WI38 (cell line): Measurements from ENCODE around the gene DTNBP1.

Experiments
- H3K4me3 ChIP-seq: 2 replicates; pipeline ENCODE4 v1.5.1; 2011; ENCODE audit warnings: low read depth, mild to moderate bottlenecking, control low read depth, low read length
- TF ChIP-seq, protein P1 (sequence below): IDR thresholded peaks from 2 replicates; pipeline ENCODE4 v1.5.1; 2012; ENCODE audit warnings: low read depth, mild to moderate bottlenecking, control low read depth, low read length

DTNBP1 gene, protein sequence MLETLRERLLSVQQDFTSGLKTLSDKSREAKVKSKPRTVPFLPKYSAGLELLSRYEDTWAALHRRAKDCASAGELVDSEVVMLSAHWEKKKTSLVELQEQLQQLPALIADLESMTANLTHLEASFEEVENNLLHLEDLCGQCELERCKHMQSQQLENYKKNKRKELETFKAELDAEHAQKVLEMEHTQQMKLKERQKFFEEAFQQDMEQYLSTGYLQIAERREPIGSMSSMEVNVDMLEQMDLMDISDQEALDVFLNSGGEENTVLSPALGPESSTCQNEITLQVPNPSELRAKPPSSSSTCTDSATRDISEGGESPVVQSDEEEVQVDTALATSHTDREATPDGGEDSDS

DNA sequence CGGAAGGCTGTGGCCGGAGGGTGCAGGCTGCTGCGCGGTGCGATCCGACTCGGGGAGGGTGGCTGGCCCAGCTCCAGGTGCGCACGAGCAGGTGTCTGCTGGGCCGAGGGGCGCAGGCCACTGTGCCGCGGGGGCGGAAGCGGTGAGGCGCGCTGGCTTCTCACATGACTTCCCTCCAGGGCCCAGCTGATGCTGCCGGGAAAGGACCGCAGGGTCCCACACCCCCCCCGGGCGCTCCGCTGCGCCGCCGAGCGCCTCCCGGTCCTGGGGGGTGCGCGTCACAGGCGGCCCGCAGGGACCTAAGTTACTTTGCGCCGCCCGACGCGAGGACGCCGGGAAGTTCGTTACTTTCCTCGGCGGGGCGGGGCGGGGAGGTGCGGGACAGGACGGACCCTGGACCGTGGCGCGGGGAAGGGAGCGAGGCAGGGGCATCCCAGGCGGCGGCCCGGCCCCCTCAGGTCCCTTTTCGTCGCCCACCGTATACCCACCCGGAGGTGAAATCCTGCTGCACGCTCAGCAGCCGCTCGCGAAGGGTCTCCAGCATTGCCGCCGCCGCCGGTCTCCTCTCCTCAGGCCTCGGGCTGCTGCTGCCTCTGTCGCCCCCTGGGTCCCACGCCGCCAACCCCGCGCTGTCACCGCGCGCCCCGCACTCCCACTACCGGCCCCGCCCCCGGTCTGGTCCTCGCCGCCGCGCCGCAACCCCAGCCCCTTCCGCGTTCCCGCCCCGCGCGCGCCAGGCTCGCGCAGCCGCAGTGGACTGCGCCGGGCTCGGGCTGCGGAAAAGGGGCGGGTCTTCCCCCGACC, at the start of gene DTNBP1:
Gene DTNBP1 (minus strand): TSS at position 703 of the 804 bp plus-strand sequence. CDS start 159 bp downstream, at position 544.
- H3K4me3 ChIP-seq, result peak within 1 kb of the TSS; percentile 82
- TF ChIP-seq, protein P1, sequence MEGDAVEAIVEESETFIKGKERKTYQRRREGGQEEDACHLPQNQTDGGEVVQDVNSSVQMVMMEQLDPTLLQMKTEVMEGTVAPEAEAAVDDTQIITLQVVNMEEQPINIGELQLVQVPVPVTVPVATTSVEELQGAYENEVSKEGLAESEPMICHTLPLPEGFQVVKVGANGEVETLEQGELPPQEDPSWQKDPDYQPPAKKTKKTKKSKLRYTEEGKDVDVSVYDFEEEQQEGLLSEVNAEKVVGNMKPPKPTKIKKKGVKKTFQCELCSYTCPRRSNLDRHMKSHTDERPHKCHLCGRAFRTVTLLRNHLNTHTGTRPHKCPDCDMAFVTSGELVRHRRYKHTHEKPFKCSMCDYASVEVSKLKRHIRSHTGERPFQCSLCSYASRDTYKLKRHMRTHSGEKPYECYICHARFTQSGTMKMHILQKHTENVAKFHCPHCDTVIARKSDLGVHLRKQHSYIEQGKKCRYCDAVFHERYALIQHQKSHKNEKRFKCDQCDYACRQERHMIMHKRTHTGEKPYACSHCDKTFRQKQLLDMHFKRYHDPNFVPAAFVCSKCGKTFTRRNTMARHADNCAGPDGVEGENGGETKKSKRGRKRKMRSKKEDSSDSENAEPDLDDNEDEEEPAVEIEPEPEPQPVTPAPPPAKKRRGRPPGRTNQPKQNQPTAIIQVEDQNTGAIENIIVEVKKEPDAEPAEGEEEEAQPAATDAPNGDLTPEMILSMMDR, result no peak

DNA sequence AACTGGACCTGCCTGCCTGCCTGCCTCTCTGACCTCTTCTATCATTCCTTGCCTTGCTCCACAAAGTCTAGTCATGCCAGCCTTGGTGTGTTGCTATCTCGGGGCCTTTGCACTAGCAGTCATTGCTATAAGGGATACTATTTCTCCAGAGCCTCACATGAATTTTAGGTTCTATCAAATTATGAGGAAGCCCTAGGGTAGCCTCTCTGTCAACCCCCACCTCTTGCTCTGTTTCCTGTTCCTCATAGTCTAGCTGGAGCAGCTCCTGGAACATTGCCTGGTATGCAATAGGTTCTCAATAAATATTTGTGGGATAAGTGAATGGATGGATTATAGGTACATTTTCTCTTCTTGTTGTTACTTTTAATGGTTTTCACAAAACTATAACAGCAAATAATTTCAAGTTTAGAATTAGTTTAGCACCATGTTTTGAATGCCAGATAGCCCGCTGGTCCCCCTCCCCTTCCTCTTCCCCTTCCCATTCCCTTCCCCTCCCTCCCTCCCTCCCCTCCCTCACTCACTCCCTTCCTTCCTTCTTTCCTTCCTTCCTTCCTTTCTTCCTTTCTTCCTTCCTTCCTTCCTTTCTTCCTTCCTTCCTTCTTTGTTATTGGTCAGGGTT, 46.9 kb upstream of the DTNBP1 start:
- no peak overlapping the region for H3K4me3 ChIP-seq
- TF ChIP-seq, protein P1, result no peak

DNA sequence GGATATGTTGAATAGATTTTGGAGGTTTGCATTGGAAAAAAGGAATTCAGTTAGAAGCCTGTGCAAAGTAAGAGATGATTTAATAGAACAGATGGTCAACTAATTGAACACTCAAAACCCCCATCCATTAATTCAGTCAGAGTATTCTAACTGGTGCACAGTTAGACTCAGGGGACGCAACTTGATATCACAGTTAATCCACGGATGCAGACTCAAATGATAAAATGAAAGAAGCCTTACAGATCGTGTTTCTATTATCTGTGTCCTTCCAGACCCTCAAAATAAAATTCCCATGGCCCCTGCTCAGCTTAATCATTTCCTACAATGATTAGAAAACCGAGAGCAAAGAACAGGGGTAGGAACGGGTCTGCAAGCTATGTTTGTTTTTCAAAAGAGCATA, 45.4 kb upstream of the DTNBP1 start:
- TF ChIP-seq, protein P1, result no peak

DNA sequence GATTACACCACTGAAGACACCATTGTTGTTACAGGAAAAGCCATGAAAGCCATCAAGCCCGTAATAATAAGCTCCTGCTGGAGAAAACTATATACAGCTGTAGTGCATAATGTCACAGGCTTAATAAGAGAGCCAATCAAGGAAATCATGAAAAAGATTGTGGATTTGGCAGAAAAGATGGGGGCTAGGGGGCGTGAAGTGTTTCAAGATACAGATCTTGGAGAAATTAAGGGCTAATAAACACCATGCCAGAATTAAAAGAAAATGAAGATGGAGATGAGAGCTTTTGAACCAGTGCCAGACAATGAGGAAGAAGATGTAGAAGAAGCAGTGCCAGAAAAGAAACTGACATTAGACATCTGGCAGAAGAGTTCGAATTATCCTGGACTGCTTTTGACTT, 43.2 kb upstream of the DTNBP1 start:
- H3K4me3 ChIP-seq, result no peak overlapping the region

More for the DNA sequence above, 45.4 kb upstream of the DTNBP1 start:
- no peak overlapping the region for H3K4me3 ChIP-seq

DNA sequence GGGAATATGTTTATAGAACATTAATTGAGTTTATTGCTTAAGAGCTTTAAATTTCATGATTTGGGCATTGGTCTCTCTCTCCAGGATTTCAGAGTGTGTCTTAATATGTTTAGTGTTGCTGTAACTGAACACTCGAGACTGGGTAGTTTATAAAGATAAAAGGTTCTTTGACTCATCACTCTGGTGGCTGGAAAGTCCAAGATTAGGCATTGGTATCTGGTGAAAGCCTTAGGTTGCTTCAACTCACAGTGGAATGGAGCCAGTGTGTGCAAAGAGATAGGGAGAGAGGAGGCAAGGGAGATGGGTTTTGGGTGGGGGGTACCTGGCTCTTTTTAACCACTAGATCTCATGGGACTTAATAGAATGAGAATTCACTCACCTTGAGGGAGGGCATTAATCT, 35.6 kb upstream of the DTNBP1 start:
- H3K4me3 ChIP-seq, result no peak overlapping the region
- TF ChIP-seq, protein P1, result no peak

More for the DNA sequence above, 43.2 kb upstream of the DTNBP1 start:
- TF ChIP-seq, protein P1, result no peak

DNA sequence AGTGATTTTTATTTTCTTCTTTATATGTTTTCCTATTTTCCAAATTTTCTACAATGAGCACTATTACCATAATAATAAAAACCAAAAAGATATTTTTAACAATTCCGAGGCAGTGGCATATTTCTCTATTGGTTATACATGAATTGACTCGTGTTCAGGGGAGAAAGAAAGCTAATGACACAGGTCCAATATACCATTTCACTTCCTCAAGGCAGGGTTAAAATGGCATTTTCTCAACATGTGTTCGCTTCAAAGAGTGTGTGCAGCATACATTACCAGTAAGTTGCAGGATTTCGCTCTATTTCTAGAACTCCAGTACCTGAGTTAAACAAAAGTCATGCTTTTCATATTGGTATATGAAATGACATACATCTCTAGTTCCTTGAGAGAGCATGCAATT, 35.1 kb upstream of the DTNBP1 start:
- TF ChIP-seq, protein P1, result no peak
- no peak overlapping the region for H3K4me3 ChIP-seq
